Hepatocyte (in vitro differentiated cells): ENCODE results near the gene C1orf94.

Source experiments
- EZH2 ChIP-seq: fragments of 200-600 bp; sonication (generic); IDR thresholded peaks from 2 replicates; pipeline ENCODE4 v1.6.1; 2016; ENCODE audit warnings: antibody characterized with exemption, mild to moderate bottlenecking, borderline replicate concordance
- EZH2phosphoT487 ChIP-seq: fragments of 200-600 bp; sonication (generic); IDR thresholded peaks from one replicate; pipeline ENCODE4 v1.6.1; 2018; ENCODE audit warnings: antibody characterized with exemption, mild to moderate bottlenecking, low read depth, moderate library complexity; ENCODE audit not compliant: unreplicated experiment, severe bottlenecking
- TF ChIP-seq, protein P1 (sequence below): fragments of 200-600 bp; sonication (generic); IDR thresholded peaks from 2 replicates; pipeline ENCODE4 v1.5.1; 2016; ENCODE audit warnings: antibody characterized with exemption, mild to moderate bottlenecking; ENCODE audit not compliant: poor library complexity

DNA sequence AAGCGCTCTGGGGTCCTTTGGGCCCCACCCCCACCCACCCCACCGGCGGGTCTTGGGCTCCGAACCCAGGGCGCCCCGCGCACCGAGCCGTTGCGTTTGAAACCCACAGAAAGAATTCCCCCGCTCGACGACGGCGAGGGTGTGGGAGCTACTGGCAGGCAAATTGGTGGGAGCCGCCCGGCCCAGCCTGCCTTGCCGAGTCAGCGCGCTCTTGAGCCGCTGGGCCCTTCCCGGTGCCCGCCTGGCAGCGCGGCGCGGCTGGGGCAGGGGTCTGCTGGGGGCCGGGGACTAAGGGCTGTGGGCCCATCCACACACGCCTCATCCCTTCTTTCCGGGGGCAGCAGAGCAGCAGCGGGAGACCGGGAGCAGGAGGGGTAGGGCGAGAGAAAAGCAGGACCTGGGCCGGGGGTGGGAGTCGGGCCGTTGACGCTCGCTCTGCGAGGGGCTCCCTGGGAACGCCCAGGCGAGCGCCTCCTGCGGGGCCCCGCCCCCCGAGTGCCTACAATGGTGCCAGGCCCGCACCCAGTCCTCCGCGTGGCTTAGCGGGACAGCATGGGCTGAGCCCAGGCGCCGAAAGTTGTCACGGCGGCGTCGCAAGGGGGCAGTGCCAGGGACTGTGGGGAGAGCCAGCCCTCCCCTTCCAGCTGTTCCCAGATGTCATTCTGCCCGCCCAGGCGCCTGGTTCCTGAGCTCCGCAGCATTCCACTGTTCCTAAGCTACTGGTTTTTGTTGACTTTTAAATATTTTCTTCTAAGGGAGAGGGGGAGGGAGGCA, at the start of gene C1orf94:
- TF ChIP-seq, protein P1, sequence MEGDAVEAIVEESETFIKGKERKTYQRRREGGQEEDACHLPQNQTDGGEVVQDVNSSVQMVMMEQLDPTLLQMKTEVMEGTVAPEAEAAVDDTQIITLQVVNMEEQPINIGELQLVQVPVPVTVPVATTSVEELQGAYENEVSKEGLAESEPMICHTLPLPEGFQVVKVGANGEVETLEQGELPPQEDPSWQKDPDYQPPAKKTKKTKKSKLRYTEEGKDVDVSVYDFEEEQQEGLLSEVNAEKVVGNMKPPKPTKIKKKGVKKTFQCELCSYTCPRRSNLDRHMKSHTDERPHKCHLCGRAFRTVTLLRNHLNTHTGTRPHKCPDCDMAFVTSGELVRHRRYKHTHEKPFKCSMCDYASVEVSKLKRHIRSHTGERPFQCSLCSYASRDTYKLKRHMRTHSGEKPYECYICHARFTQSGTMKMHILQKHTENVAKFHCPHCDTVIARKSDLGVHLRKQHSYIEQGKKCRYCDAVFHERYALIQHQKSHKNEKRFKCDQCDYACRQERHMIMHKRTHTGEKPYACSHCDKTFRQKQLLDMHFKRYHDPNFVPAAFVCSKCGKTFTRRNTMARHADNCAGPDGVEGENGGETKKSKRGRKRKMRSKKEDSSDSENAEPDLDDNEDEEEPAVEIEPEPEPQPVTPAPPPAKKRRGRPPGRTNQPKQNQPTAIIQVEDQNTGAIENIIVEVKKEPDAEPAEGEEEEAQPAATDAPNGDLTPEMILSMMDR = no peak
- TF ChIP-seq EZH2 (no peak), EZH2phosphoT487 (no peak)
